ENCODE results near the gene NTRK3.

DNA sequence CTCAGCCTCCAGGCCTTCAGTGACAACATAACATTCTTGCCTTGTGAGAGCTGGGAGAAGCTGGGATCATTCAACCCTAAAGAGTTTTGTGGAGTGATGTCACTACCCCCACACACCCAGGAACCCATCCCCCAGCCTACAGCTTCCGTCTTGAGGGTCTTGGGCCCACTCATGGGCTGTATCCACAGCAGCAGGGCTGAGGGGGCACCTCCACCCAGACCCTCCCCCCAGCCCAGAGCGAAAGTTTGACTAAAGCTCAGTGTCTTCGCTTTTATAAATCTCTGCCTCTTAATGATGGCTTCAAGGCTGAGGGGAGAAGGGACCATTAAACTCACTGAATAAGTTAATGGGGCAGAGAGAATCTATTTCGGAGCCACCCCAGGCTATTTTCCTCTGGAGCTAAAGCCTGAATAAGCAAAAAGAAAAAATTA, 23.8 kb downstream of the NTRK3 start:
- TF ChIP-seq ZC3H10 (CRISPR knock-in tag; IDR thresholded peaks at IDR 0.05) = no peak
- no peak for TF ChIP-seq ZNF70 (CRISPR knock-in tag; IDR thresholded peaks at IDR 0.05)
- no peak for TF ChIP-seq OSR1 (CRISPR knock-in tag; IDR thresholded peaks at IDR 0.05)
- TF ChIP-seq, protein P1, sequence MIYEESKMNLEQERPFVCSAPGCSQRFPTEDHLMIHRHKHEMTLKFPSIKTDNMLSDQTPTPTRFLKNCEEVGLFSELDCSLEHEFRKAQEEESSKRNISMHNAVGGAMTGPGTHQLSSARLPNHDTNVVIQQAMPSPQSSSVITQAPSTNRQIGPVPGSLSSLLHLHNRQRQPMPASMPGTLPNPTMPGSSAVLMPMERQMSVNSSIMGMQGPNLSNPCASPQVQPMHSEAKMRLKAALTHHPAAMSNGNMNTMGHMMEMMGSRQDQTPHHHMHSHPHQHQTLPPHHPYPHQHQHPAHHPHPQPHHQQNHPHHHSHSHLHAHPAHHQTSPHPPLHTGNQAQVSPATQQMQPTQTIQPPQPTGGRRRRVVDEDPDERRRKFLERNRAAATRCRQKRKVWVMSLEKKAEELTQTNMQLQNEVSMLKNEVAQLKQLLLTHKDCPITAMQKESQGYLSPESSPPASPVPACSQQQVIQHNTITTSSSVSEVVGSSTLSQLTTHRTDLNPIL (CRISPR knock-in tag; IDR thresholded peaks at IDR 0.05; ENCODE audit: low read depth) = no peak
- no peak for TF ChIP-seq BACH2 (CRISPR knock-in tag; IDR thresholded peaks at IDR 0.05; ENCODE audit: borderline replicate concordance)

Measured in SK-N-SH treated with all-trans-retinoic acid at 6 μM for 48 hours (cell line).